ENCODE measurements around the gene SOX18. TPM values are rescaled to one million over a fixed set of nuclear protein-coding genes. Genes with fewer than 3 reads are reported as not detected.

Gene SOX18
- total and polyA plus RNA-seq, 2 of the 13 experiments (the other 11 are each of a cell fraction or from before 2014, with no cell fraction given): 1.6 to 1.9 TPM

DNA sequence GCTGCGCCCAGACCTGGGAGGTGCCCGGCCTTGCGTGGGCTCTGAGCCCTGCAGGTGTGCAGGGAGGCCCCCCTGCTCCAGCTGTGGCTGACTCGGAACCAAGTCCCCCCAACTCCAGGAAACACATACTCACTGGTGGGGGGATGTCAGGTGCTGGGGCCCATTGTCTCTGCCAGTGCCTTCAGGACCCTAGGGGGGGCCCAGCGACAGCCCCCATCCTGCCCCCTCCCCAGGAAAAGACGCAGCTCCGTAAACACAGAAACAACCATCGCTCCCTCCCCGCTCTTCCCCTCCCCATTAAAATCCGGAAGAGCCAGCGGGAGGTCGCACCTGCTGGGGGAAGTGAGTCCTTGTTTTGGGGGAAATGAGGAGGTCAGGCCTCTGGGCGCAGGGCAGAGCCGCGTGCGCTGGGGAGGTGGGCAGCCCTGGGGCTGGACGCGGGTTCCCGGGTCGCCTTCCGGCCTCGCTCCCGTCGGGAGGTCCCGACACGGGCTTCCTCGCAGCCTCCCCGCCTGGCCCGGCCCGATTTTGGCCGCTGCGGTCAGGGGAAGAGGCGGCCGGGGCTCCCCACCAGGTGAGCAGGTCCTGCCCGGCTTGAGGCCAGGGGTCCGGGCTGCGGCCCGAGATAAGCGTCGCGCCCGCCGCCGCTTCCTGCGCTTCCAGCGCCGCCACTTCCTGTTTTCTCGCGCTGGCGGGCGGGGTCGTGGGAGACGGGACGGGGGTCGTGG is 7.2 kb downstream of the SOX18 start (continued):
- TF ChIP-seq HNF4G (IDR thresholded peaks at IDR 0.05; ENCODE audit: borderline replicate concordance, low read depth, low read length) (no peak), HNF4G (CRISPR knock-in tag; IDR thresholded peaks at IDR 0.05; ENCODE audit: borderline replicate concordance, low read depth) (peak; percentile 56), MED1 (CRISPR knock-in tag; IDR thresholded peaks at IDR 0.05) (peak; percentile 32; the same call in 1 of the 2 replicates), ATF7-NPFF (CRISPR knock-in tag; IDR thresholded peaks at IDR 0.05; ENCODE audit: low read depth) (peak; percentile 83), ZNF891 (CRISPR knock-in tag; IDR thresholded peaks at IDR 0.05) (peak; percentile 99), NRL (CRISPR knock-in tag; IDR thresholded peaks at IDR 0.05; ENCODE audit: borderline replicate concordance) (peak; percentile 93), ZFP41 (CRISPR knock-in tag; IDR thresholded peaks at IDR 0.05; ENCODE audit: borderline replicate concordance) (peak; percentile 85; the same call in 1 of the 2 replicates), NFKB2 (CRISPR knock-in tag; IDR thresholded peaks at IDR 0.05; ENCODE audit: borderline replicate concordance) (no peak; the same call in 1 of the 2 replicates), ELF1 (CRISPR knock-in tag; IDR thresholded peaks at IDR 0.05) (peak; percentile 83), ELF4 (CRISPR knock-in tag; IDR thresholded peaks at IDR 0.05; ENCODE audit: borderline replicate concordance) (peak; percentile 78), ZBTB7A (CRISPR knock-in tag; IDR thresholded peaks at IDR 0.05) (peak; percentile 81), KDM1A (CRISPR knock-in tag; IDR thresholded peaks at IDR 0.05) (no peak), CBFB (CRISPR knock-in tag; IDR thresholded peaks at IDR 0.05) (peak; percentile 78; the same call in 1 of the 2 replicates), AGO2 (optimal IDR thresholded peaks at IDR 0.05; ENCODE audit: low read depth, low read length) (peak; percentile 99), BCL6 (CRISPR knock-in tag; IDR thresholded peaks at IDR 0.05) (0 out of 2 replicates have a peak, but pooled peaks have one; percentile 35), HNRNPLL (IDR thresholded peaks at IDR 0.05; ENCODE audit: low read depth, low read length, poor library complexity, severe bottlenecking) (peak; percentile 94), ZNF773 (CRISPR knock-in tag; IDR thresholded peaks at IDR 0.05; ENCODE audit: borderline replicate concordance) (no peak), ATRX (CRISPR knock-in tag; IDR thresholded peaks at IDR 0.05; ENCODE audit: borderline replicate concordance) (no peak), ZNF557 (CRISPR knock-in tag; IDR thresholded peaks at IDR 0.05) (no peak), PAWR (CRISPR knock-in tag; IDR thresholded peaks at IDR 0.05; ENCODE audit: borderline replicate concordance) (no peak), ZNF33B (CRISPR knock-in tag; IDR thresholded peaks at IDR 0.05) (no peak), NCOA1 (CRISPR knock-in tag; IDR thresholded peaks at IDR 0.05) (no peak), ZNF746 (CRISPR knock-in tag; IDR thresholded peaks at IDR 0.05) (no peak; the same call in 1 of the 2 replicates), DNMT1 (CRISPR knock-in tag; IDR thresholded peaks at IDR 0.05) (peak; percentile 61; the same call in 1 of the 2 replicates), ZNF629 (CRISPR knock-in tag; conservative IDR thresholded peaks at IDR 0.05) (no peak), ZNF510 (CRISPR knock-in tag; IDR thresholded peaks at IDR 0.05; ENCODE audit: low read depth) (0 out of 2 replicates have a peak, but pooled peaks have one; percentile 78), PITX1 (CRISPR knock-in tag; IDR thresholded peaks at IDR 0.05) (peak; percentile 34), ARNT2 (CRISPR knock-in tag; IDR thresholded peaks at IDR 0.05; ENCODE audit: low read depth) (peak; percentile 81), ZNF737 (CRISPR knock-in tag; IDR thresholded peaks at IDR 0.05; ENCODE audit: borderline replicate concordance) (no peak)
- TF ChIP-seq, protein P1, sequence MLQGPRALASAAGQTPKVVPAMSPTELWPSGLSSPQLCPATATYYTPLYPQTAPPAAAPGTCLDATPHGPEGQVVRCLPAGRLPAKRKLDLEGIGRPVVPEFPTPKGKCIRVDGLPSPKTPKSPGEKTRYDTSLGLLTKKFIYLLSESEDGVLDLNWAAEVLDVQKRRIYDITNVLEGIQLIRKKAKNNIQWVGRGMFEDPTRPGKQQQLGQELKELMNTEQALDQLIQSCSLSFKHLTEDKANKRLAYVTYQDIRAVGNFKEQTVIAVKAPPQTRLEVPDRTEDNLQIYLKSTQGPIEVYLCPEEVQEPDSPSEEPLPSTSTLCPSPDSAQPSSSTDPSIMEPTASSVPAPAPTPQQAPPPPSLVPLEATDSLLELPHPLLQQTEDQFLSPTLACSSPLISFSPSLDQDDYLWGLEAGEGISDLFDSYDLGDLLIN (CRISPR knock-in tag; IDR thresholded peaks at IDR 0.05; ENCODE audit: borderline replicate concordance): no peak
- TF ChIP-seq, protein P2, sequence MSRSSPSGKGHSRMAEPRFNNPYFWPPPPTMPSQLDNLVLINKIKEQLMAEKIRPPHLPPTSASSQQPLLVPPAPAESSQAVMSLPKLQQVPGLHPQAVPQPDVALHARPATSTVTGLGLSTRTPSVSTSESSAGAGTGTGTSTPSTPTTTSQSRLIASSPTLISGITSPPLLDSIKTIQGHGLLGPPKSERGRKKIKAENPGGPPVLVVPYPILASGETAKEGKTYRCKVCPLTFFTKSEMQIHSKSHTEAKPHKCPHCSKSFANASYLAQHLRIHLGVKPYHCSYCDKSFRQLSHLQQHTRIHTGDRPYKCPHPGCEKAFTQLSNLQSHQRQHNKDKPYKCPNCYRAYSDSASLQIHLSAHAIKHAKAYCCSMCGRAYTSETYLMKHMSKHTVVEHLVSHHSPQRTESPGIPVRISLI (CRISPR knock-in tag; IDR thresholded peaks at IDR 0.05; ENCODE audit: borderline replicate concordance): no peak

All from HepG2 (cell line).